Measurements from ENCODE around the gene RAB9A. TPM values are rescaled to one million over a fixed set of nuclear protein-coding genes. Genes with fewer than 3 reads are reported as not detected.
A peak's percentile ranks its signal among the peaks of the same experiment; 100 is the strongest.

Gene RAB9A
- total and polyA plus RNA-seq, 9 of the 15 experiments (the other 6 are each of a cell fraction or from before 2014, with no cell fraction given): 13.5 to 20.8 (median 17.7) TPM

DNA sequence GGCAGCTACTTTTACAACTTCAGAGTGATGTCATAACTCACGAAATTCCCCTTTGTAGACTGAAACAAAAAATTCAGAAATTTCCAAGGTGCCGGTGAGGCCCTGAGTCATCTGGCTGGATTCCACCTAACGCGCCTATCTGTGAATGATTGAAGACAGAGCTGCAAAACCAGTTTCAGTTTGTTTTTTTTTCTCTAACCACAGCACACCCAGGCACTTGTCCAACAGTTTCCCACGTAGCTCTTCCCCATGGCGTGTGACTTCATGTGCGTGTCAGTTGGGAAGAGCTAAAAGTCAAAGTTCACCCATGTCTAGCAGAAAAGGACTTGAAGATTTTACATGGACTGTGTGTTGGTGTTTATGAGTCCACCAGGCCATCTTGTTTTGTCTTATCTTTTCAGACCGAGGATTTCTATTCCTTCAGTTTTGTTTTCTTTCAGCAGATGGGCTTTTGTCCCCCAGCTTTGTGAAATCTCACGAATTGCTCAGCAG, 19.6 kb upstream of the RAB9A start (continued):
- TF ChIP-seq, protein P1, sequence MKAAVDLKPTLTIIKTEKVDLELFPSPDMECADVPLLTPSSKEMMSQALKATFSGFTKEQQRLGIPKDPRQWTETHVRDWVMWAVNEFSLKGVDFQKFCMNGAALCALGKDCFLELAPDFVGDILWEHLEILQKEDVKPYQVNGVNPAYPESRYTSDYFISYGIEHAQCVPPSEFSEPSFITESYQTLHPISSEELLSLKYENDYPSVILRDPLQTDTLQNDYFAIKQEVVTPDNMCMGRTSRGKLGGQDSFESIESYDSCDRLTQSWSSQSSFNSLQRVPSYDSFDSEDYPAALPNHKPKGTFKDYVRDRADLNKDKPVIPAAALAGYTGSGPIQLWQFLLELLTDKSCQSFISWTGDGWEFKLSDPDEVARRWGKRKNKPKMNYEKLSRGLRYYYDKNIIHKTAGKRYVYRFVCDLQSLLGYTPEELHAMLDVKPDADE (conservative IDR thresholded peaks at IDR 0.05; ENCODE audit: control insufficient read depth, low read depth, low read length): no peak
- TF ChIP-seq, protein P2, sequence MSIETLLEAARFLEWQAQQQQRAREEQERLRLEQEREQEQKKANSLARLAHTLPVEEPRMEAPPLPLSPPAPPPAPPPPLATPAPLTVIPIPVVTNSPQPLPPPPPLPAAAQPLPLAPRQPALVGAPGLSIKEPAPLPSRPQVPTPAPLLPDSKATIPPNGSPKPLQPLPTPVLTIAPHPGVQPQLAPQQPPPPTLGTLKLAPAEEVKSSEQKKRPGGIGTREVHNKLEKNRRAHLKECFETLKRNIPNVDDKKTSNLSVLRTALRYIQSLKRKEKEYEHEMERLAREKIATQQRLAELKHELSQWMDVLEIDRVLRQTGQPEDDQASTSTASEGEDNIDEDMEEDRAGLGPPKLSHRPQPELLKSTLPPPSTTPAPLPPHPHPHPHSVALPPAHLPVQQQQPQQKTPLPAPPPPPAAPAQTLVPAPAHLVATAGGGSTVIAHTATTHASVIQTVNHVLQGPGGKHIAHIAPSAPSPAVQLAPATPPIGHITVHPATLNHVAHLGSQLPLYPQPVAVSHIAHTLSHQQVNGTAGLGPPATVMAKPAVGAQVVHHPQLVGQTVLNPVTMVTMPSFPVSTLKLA (conservative IDR thresholded peaks at IDR 0.05): peak in 1 of 2 experiments; percentile 39; a peak in 1 of 4 replicates
- TF ChIP-seq LEF1 (IDR thresholded peaks at IDR 0.05) (0 out of 2 replicates have a peak, but pooled peaks have one; percentile 15), ZNF324 (CRISPR knock-in tag; IDR thresholded peaks at IDR 0.05) (no peak), HMG20A (CRISPR knock-in tag; conservative IDR thresholded peaks at IDR 0.05) (no peak), ZNF561 (CRISPR knock-in tag; conservative IDR thresholded peaks at IDR 0.05) (no peak), NFE2L1 (tag; IDR thresholded peaks at IDR 0.05; ENCODE audit: borderline replicate concordance, low read depth) (no peak), RFX5 (IDR thresholded peaks at IDR 0.05; ENCODE audit: low read depth, low read length) (no peak), FOXM1 (IDR thresholded peaks at IDR 0.05; ENCODE audit: low read depth) (no peak), FOXM1 (CRISPR knock-in tag; IDR thresholded peaks at IDR 0.05; ENCODE audit: low read depth) (no peak), FOS (IDR thresholded peaks at IDR 0.05; ENCODE audit: extremely low read depth, insufficient read length) (no peak), POLR2G (IDR thresholded peaks at IDR 0.05; ENCODE audit: low read depth, low read length) (no peak)
- TF ChIP-seq, protein P3, sequence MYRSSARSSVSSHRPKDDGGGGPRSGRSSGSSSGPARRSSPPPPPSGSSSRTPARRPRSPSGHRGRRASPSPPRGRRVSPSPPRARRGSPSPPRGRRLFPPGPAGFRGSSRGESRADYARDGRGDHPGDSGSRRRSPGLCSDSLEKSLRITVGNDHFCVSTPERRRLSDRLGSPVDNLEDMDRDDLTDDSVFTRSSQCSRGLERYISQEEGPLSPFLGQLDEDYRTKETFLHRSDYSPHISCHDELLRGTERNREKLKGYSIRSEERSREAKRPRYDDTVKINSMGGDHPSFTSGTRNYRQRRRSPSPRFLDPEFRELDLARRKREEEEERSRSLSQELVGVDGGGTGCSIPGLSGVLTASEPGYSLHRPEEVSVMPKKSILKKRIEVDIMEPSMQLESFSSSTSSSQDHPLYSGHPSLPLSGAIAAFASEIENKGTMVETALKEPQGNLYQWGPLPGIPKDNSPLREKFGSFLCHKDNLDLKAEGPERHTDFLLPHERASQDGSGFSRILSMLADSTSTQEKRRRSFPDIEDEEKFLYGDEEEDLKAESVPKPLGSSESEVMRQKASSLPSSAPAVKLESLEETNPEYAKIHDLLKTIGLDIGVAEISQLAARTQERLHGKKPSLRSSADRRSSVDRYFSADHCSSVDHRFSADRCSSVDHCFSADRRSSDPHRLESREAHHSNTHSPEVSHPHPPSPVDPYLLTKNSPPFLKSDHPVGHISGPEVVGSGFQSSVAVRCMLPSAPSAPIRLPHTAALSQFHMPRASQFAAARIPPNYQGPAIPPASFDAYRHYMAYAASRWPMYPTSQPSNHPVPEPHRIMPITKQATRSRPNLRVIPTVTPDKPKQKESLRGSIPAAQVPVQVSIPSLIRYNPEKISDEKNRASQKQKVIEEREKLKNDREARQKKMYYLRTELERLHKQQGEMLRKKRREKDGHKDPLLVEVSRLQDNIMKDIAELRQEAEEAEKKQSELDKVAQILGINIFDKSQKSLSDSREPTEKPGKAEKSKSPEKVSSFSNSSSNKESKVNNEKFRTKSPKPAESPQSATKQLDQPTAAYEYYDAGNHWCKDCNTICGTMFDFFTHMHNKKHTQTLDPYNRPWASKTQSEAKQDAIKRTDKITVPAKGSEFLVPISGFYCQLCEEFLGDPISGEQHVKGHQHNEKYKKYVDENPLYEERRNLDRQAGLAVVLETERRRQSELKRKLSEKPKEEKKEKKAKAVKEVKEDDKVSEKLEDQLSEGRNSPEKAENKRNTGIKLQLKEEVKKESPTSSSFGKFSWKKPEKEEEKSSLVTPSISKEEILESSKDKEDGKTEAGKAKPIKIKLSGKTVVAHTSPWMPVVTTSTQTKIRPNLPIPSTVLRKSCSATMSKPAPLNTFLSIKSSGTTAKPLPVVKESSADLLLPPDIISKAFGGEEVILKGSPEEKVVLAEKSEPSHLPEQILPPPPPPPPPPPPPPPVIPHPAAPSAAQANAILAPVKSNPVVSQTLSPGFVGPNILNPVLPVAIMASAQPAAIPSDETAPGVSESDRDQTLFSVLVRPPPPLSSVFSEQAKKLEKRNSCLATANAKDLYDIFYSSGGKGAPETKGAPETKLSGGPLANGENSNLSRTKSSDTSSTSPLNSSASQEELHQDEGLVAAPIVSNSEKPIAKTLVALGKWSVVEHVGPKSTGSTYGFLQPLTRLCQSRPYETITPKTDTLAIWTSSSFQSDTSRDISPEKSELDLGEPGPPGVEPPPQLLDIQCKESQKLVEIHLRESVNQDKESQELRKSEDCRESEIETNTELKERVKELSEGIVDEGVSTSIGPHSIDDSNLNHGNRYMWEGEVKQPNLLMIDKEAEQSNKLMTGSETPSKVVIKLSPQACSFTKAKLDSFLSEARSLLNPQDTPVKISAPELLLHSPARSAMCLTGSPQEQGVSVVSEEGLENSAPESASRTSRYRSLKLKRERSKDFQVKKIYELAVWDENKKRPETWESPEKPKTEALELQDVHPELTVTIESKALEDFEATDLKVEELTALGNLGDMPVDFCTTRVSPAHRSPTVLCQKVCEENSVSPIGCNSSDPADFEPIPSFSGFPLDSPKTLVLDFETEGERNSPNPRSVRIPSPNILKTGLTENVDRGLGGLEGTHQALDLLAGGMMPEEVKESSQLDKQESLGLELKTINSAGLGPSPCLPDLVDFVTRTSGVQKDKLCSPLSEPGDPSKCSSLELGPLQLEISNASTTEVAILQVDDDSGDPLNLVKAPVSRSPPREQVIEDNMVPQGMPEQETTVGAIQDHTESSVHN (IDR thresholded peaks at IDR 0.05; ENCODE audit: borderline replicate concordance in 1 of 2, low read depth in 1 of 2): 0 out of 4 replicates have a peak, but pooled peaks of 1 of the 2 experiments have one; percentile 57
- TF ChIP-seq, protein P4, sequence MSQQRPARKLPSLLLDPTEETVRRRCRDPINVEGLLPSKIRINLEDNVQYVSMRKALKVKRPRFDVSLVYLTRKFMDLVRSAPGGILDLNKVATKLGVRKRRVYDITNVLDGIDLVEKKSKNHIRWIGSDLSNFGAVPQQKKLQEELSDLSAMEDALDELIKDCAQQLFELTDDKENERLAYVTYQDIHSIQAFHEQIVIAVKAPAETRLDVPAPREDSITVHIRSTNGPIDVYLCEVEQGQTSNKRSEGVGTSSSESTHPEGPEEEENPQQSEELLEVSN (IDR thresholded peaks at IDR 0.05; ENCODE audit: borderline replicate concordance in 1 of 2, extremely low read depth in 1 of 2, insufficient read depth in 1 of 2, insufficient read length in 1 of 2, low read depth in 1 of 2, low read length in 1 of 2, poor library complexity in 1 of 2, severe bottlenecking in 1 of 2): peak in 1 of 2 experiments; percentile 36
